OCI-LY1 (cell line): ENCODE results near the gene TMTC3.

Experiments used
- EZH2 ChIP-seq: fragments of 200-600 bp; sonication (generic), shearing (Covaris generic); IDR thresholded peaks from 2 replicates; pipeline ENCODE4 v1.8.0; 2017; ENCODE audit warnings: borderline replicate concordance, mixed run types, mild to moderate bottlenecking, antibody characterized with exemption, low read length, moderate library complexity, mixed read lengths
- TF ChIP-seq, protein P1 (sequence below): fragments of 200-600 bp; sonication (generic), shearing (Covaris generic); IDR thresholded peaks from 2 replicates; pipeline ENCODE4 v1.5.1; 2017; ENCODE audit warnings: mild to moderate bottlenecking, antibody characterized with exemption, low read length, moderate library complexity, mixed read lengths

DNA sequence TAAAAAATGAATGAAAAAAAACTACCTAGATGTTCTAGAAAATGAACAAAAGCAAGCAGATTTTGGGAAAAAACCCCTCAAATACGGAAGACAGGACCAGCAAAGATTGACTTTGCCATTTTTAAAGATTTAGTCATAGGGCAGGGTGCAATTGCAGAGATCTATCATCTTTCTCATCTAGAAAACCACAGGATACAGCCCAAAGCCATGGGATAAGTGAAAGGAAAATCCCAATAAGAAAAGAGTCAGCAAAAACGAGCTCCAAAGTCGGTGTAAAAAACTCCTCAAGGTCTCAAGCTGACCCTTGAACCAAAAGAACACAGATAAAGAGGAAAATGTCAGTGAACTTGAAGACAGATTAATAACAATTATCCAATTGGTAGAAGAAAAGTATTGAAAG is 28.2 kb upstream of the TMTC3 start:
- TF ChIP-seq, protein P1, sequence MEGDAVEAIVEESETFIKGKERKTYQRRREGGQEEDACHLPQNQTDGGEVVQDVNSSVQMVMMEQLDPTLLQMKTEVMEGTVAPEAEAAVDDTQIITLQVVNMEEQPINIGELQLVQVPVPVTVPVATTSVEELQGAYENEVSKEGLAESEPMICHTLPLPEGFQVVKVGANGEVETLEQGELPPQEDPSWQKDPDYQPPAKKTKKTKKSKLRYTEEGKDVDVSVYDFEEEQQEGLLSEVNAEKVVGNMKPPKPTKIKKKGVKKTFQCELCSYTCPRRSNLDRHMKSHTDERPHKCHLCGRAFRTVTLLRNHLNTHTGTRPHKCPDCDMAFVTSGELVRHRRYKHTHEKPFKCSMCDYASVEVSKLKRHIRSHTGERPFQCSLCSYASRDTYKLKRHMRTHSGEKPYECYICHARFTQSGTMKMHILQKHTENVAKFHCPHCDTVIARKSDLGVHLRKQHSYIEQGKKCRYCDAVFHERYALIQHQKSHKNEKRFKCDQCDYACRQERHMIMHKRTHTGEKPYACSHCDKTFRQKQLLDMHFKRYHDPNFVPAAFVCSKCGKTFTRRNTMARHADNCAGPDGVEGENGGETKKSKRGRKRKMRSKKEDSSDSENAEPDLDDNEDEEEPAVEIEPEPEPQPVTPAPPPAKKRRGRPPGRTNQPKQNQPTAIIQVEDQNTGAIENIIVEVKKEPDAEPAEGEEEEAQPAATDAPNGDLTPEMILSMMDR: no peak
- TF ChIP-seq EZH2: no peak
